Activated CD4-positive, alpha-beta T cell treated with anti-CD3 and anti-CD28 coated beads for 24 hours (primary cell): ENCODE measurements around the gene RGS21.
"Not testable (repeated sequence)": the region's sequence is repeated elsewhere in the genome, so short reads cannot be mapped to it uniquely, and the experiment has no call there.

ENCODE experiments used
- DNase-seq, 2 donors: peaks; one replicate each; pipeline ENCODE4 v3.0.0-alpha.2; 2020; ENCODE audit warnings: low read depth in 2 of 2

The RGS21 gene, protein sequence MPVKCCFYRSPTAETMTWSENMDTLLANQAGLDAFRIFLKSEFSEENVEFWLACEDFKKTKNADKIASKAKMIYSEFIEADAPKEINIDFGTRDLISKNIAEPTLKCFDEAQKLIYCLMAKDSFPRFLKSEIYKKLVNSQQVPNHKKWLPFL

DNA sequence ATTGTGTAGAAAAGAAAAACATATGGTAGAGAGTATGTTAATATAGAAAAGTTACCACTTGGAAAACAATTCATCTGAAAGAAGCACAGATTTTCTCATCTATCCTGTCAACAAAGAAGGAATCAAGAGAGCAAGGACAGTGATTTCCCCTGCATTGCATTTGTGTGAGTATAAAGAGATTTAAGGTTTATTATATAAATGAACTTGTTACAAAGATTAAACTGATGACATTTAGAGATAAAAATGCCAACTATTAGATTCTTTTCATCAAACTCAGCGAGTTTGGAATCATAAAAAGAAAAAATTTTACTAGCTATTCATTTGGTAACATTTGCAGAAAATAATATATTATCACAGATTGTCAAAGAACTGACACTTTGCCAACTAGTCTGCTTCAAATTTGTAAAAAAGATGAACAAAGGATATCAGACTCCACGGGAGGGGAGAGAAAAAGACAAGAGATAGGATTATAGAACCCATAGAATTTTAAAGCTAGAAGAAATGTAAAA lies at the start of gene RGS21:
Gene RGS21, plus strand, starts transcription at position 51 of the 509 bp plus-strand sequence. CDS start 26,045 bp downstream, outside the sequence.
- no peak for DNase-seq

DNA sequence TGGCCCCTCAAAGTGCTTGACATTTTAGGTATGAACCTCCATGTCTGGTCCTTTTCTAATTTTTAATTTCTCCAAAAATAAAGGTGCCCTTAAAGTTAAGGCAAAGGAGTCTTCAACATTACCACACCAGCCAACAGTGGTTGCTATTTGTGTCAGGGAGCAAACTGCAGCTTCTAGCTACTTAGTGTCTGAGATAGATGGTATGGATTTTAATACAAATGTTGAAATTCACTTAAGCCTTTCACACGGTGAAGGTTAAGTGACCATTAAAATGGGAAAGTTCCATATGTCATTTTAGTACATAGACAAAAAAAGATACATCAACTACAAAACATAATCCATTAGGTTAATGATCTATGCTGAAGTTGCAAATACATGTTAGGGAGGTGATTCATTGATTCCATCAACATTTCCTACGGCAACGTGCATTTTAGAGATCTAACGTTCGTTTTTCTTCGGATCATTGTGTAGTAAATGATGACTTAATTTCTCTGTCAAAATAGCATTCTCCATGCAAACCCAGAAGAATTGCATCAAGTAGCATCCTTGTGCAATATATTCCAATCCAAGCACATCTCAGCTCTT lies 48.2 kb upstream of the RGS21 start:
- DNase-seq: no peak

DNA sequence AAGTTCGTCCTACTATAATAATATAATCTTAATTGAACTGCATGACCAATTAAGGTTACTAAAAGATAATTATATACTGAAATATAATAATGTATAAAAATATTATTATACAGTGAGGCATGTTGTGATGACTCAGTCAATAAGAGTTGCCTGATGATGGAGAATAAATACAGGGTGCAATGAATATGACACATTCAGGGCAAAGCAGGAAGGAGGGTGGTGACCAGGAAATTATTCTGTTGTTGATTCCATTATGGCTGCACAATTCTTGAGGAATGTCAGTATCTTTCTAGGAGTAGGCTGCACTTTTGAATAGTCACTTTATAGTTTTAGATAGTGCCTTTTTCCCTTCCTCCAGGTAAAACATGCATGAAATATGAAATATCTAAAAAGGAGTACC lies 46.4 kb upstream of the RGS21 start:
- DNase-seq: no peak

DNA sequence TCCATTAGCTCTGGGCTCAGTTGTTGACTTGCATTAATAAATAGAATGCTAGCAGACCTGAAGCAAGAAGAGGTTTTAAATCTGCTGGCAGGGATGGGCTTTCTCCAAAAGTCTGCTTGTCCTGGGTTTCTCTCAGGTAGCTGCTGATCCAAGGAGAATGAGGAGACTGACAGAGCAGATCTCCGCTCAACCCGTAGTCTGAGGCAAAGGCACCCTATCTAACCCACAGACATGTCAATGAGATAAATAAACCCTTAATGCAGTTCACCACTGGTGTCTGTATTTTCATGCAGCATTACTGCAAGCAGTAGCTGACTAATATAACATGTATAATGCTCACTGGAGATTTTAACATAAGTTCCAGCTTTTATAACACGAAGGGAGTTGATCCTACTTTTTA lies 44.1 kb upstream of the RGS21 start:
- DNase-seq: no peak

DNA sequence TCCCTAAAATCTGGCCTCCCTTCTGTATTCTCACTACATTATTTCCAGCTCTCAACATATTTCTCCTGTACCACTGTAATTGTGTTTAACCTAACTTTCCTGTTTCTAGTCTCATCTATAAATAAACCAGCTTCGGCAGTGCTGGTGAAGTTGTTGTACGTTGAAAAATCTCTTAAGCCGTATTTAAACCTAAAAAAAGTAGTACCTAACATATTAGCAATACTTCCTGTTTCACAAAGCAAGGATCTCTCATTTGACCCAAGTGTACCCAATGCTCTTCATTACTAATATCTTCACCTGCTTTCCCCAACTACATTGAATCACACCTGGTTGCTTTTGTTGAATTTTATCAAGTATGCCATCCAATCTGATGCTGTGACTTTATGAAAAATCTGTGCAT lies 42.2 kb upstream of the RGS21 start:
- DNase-seq: no peak

DNA sequence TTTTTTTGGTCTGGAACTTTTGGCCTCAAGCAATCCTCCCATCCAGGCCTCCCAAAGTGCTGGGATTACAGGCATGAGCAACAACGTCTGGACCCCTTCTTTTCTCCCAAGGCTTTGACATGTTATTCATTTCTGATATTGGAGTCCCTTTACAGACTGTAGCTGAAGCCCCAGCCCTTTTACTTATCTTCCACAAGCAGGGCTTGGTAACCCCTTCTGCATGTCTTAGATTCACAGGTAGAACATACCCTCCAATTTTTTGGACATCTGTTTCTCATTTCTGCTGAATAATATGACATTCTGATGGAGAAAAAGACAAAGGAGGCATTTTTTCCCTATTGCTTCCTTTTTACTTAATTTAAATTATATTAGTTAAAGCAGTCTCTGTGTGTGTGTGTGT lies 39.2 kb upstream of the RGS21 start:
- no peak for DNase-seq

DNA sequence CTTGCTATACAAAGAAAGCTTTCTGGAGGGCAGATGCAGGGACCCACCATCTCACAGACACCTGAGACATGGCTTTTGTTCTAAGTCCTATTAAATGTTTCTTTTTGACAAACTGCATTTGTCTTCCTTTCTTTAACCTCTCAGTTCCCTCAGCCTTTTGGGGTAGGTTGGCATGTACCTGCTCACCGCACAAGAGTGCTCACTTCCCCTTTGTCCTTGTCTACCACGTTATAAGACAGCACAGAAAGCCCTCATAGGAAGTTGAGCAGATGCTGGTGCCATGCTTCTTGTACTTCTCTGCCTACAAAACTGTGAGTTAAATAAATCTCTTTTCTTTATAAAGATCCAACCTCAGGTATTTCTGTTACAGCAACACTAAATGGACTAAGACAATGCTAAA lies 31.9 kb upstream of the RGS21 start:
- DNase-seq: no peak

DNA sequence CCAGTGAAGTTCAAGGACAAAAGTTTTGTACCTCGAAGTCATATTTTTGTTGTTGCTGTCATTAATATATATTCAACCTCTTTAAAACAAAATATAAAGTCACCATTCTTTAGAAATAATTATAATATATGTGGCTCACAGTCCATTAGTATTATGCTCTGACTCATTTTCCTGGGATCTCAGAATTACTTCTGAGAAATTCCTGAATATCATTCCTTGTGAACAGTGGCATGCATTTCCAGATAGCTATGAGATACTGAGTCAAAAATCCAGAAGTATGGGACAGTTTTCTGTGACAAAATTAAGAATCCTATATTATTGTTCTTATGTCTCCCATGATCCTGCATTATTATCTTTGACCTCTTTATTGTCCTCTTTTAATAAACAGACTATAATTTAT lies 13.8 kb upstream of the RGS21 start:
- DNase-seq: no peak

DNA sequence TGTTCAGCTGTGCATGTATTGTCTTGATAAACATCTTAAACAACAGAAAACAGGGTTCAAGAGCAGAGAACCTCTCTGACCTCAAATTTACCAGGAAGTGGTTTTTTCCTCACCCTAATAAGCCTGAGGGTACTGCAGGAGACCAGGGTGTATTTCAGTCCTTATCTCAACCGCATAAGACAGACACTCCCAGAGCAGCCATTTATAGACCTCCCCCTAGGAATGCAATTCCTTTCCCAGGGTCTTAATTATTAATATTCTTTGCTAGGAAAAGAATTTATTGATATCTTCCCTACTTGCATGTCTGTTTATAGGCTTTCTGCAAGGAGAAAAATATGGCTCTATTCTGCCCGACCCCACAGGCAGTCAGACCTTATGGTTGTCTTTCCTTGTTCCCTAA lies 8.5 kb upstream of the RGS21 start:
- DNase-seq: not testable (repeated sequence)

DNA sequence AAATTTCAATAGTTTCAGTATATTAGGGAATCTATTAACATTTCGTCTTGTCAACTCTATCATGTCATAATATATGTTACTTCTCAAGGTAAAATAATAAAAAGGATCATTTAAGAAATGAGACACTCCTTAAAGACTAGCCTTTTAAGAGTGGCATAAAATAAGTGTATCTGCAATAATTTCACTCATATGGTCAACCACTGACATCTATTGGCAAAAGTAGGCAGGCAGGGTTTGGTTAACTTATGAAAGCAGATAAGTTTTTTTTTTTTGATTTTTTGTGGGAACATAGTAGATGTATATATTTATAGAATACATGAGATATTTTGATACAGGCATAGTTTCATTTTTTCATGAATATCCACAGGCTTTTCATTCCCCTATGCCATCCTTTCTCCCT lies 5.5 kb upstream of the RGS21 start:
- DNase-seq: no peak

DNA sequence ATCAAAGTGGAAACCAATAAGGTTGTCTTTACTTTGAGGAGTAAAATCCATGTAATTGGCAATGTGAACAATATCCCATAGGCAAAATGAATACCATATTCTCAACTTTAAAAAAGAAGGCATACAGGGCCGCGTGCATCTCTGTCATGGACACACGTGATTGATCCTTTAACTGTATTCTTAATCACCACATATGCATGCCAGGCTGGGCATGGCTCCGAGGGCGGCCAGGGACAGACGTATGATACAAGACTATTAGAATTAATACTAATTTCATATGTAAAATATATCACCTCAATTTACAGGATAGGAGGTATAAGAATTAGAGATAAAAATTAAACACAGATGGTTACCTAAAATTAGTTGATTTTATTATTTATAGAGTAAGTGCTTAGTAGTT lies 11.2 kb downstream of the RGS21 start:
- DNase-seq: no peak

DNA sequence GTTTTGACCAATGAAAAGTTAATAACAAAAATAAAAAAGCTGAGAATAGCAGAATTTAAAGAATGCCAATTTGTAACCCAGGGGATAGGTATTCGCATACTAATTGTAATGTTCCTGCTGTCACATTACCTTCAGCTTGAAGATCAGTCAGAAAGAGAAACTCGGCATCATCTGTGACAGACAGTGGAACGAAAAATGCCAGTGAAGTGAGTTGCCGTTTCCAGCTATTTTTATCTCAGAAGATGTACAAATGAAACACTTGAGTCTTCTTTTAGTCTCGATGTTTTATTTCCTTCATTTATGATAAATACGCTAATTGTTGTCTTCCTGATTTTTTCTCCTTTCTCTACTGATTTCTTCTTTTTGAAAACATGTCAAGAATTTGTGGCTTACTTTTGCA lies 26.1 kb downstream of the RGS21 start:
- no peak for DNase-seq

DNA sequence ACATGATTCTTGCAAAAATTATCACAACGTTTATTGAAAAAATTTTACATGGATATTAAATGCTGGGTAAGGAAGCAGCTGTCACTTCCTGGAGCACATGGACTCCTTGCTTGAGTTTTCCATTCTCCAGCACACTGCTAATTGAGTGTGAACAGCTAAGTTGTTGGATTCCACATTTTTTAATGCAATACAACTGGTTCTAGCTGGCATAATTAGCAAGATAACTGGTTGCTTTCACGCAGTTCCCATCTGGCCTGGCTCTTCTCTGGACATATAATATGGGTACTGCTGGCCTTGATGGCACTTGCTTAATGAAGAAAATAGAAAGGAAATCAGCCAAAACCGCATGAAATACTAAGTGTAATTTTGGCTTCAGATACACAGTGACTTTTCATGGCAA lies 26.6 kb downstream of the RGS21 start:
- no peak for DNase-seq

DNA sequence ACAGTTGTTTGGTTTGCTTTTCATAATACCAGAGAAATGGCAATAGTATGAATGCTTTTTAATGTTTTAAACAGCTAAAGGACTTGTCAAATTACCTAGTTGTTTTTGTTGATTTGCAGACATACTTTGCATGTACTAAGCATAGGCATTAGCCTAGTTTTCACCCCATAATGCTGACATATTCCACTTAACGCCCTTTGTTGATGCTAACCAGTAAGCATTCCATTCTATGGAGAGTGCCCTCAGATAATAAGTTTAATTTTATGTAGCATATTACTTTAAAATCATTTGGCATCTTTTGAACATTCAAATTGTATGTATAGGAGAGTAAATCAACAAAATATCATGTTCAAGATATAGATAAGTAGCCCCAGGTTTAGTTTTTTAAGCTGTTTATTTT lies 32.5 kb downstream of the RGS21 start:
- no peak for DNase-seq

DNA sequence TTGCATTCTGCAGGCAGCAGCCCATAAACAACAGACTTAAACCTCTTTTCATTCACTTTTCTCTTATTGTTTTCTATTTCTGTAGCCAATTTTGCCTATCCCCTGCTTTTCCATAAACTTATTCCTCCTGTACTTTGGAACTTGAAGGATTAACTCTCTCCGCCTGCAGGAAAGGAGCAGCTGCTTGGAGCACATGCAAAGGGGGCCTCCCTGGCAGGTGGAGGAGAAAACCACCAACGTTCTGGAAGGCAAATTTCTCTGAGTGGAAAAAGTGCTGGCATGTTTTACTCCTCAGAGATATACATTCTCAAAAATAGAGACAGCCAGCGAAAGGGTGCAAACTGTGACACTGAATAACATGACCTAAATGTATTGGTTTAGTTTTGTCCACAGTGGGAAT lies 33.6 kb downstream of the RGS21 start:
- no peak for DNase-seq

DNA sequence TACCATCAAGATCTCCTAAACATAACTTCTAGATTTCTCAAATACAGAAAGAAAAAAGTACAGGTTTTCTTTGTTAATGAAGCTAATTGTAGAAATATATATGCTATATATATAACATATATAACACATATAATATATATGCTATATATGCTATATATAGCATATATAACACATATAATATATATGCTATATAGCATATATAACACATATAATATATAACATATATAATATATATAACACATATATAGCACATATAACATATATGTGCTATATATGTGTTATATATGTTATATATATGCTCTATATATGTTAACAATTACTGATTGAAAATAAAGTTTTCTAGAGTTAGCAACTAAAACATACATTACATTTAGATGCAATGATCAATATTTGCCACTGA lies 34.8 kb downstream of the RGS21 start:
- DNase-seq: no peak

DNA sequence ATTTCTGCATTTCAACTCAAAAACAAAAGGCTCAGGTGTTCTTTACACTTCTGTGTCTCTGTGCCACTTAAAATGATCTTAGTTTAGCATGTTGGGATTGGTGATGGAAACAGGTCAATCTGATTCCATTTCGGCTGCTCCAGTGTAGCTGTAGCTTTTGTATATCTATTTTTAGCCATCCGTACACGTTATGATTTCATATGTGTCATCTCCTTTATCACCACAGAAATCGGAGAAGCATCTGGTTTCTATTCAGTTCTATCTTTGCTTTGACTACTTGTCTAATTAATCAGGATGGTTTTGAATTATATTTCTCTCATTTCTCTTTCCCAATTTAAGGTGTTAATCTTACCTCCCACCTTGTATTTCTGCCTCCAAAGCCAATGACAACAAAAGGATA lies 41.1 kb downstream of the RGS21 start:
- no peak for DNase-seq

DNA sequence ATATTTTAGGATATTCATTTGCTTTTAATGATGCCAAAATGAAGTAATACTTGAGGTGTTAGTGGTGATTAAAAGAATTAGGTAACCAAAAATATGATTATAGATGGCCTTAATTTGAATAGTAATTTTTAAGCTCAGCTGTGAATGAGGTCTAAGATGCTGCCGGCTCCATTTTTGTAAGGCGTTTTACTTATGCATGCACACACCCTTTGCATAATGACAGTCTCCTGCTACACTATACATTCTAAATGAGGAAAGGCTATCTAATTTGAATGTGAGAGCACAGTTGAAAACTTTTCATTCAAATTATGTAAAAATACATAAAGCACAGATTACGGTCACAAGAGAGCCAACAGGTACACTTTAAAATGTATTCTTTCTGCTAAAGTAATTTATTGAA lies 41.6 kb downstream of the RGS21 start:
- DNase-seq: no peak

DNA sequence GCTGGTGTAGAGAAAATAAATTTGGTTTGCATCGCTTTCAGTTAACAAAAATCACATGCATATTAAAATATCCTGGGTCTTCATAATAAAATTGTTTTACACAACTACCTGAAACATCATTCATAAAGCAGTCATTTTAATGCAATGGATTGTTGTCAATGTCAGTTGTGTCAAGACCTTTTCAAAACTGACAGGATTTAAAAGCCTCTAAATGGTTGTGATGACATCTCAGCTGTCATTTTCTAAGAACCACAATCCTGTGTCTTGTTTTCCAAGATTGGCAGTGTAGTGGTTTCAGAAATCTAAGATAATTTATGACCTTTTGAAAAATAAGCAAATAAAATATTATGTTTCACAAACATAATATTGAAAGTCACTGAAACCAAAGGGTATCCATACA lies 42.0 kb downstream of the RGS21 start:
- no peak for DNase-seq

DNA sequence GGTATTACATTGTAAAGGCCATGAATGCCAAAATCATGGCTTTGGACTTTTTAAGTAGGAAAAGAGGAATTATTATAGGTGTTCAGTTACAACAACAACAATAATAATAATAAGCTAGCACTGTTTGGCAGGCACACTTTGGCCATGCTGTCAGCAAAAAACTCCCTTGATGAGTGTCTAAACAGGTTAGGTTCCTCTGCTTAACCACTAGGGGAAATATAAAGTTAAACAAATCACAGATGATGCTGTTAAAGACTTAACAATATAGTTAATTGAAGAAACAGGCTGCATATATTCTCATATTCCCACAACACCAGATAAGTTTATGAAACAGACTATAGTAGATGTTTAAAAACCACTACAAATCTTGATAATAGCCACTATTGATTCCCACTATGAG lies 46.4 kb downstream of the RGS21 start:
- DNase-seq: no peak

DNA sequence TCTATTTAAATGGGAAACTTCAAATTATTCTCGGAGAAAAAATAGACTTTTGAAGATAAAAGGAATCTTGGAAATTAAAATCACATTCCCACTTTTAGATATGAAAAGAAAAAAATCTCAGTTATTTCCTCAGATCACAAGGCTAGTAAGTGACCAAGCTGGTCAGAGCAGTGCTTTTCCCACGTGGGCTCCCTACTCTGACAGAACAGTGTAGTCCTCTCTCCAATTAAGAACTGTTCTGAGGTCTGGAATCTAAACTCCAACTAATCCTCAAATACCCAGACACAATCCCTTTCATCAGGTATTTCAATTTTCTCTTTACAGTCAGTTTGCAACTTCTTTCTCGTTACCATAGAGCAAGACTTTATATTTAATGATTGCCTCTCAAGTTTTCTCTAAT lies 50.6 kb downstream of the RGS21 start:
- DNase-seq: no peak

DNA sequence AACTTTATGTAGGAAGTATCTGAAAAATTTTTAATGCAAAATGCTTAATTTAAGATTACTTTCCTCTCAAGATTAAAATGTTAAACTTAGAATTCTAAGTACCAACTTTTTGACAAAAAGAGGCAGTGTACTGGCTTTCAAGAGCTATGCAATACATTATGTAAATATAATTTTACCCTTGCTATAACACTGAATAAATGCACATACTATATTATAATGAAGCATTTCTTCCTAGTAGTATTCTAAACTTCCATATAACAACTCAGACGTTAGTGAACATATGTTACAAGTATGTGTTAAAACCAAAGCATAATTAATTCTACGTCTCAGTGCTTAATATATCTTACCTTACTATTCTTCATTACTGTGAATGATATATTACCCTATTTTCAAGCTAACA lies 58.5 kb downstream of the RGS21 start:
- no peak for DNase-seq

DNA sequence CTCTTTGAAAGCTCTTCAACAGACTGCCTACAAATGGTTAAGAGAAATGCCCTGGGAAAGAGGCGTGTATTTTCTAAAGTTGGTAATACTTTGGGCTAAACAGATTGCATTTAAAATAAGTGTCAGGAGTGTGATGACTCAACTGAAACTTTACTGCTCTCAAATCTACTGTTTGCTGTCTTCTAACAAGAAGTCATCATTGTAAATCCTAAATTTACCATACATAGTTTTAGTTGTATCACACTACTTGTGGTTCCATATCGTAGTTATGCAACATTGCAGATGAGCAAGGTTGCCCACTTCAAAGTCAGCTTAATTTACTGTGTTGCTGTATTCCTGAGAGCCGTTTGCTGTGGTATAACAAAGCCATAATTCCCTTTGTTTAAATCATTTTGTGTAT lies 59.6 kb downstream of the RGS21 start:
- DNase-seq: no peak

DNA sequence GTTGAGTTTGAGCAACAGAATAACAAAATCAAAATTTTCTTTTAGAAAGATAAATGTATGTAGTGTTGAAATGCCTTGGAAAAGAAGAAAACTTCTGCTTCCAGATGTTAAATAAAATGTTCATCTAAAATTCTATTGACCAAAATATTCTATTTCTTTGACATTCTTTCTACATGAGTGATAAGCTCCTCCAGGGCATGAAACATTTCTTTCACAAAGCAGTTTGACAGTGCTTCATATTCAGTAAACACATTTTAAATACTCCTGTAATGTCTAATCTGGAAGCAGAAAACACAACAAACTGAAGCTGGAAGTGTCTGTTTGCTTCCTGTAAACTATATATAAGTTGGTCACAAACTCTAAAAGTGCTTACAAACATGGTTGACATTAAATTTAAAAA lies 61.5 kb downstream of the RGS21 start:
- no peak for DNase-seq
